GM19023 (cell line): ENCODE results near the gene SUMF1.

Experiments used
- ATAC-seq: cut with Tn5 transposase; IDR thresholded peaks from one replicate; pipeline ENCODE4 v1.9.1; 2021; ENCODE audit warnings: mild to moderate bottlenecking, moderate library complexity; ENCODE audit not compliant: unreplicated experiment

Gene SUMF1

DNA sequence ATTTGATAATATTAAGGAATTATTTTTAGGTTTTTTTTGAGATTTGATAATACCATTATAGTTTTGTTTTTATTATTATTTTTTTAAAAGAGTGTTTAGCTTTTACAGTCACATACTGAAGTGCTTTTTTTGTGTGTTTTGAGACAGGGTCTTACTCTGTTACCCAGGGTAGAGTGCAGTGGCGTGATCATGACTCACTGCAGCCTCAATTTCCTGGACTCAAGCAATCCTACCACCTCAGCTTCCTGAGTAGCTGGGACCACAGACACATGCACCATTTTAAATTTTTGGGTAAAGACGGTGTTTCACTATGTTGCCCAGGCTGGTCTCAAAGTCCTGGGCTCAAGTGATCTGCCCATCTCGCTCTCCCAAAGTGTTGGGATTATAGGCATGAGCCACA lies 73.0 kb downstream of the SUMF1 start:
- ATAC-seq = no peak

DNA sequence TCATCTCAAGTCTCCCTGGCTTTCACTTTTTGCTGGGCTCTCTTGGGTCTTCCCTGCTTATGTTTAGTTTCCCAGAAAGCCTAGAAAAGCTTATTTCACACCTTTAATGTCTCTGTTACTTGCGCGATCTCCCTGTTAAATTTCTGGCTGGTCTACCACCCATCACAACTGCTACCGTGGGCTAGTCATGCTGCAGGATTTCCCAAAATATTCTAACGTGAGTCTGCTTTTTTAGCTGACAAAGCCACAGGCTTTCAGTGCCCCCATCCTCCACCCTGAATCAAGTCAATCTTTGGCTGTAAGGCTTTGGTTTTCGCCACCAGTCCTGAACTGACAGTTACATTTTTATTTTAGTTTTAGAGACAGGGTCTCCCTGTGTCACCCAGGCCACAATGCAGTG lies 74.1 kb downstream of the SUMF1 start:
- no peak for ATAC-seq

DNA sequence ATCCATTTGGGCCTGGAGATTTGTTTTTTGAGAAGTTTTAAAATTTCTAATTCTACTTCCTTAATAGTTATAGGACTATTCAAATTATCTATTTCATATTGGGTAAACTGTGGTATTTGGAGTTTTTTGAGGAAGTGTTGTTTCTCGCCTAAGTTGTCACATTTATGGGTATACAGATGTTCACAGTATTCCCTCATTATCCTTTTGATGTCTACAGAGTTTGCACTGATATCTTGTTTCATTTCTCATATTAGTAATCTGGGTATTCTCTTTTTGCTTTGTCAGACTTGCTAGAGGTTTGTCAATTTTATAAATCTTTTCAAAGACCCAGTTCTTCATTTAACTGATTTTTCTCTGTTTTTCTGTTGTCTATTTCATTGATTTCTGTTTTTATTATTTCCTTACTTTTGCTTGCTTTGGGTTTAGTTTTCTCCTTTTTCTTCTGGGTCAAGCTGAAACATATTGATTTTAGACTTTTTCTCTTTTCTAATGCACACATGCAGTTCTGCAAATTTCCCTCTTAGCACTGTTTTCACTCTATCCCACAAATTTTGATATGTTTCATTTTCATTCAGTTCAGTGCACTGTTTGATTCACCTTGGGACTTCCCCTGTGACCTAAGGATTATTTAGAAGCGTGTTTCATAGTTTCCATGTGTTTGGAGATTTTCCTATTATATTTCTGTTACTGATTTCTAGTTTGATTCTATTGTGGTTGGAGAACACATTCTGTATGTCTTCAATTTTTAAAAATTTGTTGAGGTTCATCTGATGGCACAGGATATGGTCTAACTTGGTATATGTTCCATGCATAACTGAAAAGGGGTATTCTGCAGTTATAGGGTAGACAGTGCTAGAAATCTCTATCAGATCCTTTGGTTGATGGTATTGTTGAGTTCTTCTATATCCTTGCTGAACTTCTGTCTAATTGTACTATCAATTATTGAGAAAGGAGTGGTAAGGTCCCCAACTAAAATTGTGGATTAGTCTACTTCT lies 79.6 kb downstream of the SUMF1 start:
- ATAC-seq = peak; percentile 84

DNA sequence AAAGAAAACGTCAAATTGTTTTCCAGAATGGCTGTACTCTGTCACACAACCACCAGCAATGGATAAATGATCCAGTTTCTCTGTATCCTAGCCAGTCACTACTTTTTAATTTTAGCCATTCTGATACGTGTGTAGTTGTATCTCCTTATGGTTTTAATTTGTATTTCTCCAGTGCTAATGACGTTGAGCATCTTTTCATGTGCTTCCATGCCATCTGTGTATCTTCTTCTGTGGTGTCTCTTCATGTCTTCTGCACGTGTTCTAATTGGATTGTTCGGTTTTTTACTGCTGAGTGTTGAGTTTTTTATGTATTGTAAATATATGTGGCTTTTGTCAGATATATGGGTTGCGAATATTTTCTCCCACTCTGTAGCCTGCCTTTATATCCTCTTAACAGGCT lies 81.9 kb downstream of the SUMF1 start:
- ATAC-seq = no peak

DNA sequence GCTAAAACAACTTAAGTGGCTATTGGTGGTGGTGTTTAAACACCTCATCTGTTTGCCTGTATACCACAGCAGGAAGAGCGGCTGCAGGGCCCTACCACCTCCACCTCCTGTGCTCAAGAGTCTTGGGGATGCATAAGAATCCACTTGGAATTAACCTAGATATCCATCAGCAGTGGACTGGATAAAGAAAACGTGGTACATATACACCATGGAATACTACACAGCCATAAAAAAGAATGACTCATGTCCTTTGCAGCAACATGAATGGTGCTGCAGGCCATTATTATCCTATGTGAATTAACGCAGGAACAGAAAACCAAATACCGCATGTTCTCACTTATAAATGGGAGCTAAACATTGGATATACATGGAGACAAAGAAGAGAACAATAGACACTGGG lies 87.1 kb downstream of the SUMF1 start:
- ATAC-seq = no peak

DNA sequence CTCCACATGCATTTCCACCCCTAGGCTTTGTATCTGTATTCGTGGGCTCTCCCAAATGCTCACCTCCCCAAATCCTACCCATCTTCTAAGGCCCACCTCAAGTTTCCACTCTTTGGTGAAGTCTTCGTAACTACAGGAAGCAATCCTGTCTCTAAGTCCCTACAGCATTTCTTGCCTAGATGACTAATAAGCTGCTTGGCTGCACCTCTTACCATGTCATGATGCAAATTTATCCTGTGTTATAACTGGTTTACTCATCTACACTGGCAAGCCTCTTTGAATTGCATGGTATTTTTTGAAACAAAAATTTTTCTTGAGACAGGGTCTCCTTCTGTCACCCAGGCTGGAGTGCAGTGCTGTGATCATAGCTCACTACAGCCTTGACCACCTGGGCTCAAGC lies 90.6 kb downstream of the SUMF1 start:
- no peak for ATAC-seq

DNA sequence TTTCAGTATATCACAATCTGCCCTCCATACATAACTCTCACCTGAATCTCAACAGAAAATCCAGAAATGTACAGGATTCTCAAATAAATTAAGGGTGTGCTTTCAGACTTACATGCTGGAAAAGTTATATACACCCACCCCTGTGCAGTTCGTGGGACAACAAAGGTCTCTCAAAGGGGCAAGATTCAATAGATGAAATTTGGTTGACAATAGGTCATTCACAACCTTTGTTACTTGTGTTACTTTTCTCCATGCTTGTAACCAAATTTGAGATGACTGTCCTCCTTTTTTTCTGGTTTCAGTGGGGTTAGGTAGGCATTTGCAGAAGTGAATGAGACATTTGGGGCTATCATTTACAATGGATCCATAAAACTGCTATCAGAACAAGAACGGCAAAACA lies 91.2 kb downstream of the SUMF1 start:
- ATAC-seq = no peak

DNA sequence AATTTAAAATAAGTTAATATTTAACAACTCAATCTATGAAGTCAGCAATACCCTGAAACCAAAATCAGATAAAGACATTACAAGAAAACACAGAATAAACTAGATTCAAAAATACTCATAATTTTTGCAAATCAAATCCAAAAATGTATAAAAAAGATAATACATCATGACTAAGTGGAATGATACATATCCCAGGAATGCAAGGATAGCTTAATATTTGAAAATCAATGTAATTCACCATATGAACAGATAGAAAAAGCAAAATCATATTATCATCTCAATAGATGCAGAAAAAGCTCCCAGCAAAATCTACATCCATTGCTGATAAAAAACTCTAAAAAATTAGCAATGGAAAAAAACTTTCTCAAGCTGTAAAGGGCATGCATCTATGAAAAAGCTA lies 93.4 kb downstream of the SUMF1 start:
- no peak for ATAC-seq

DNA sequence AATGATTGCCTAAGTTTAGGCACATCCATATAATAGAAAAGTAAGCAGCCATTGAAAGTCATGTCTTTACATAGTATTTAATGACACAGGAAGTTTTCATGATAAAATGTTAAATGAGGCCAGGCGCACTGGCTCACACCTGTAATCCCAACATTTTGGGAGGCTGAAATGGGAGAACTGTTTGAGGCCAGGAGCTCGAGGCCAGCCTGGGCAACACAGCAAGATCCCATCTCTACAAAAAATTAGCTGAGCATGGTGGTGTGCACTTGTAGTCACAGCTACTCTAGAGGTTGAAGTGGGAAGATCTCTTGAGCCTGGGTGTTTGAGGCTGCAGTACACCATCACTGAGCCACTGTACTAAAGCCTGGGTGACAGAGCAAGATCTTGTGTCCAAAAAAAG lies 104.5 kb downstream of the SUMF1 start:
- ATAC-seq = no peak

DNA sequence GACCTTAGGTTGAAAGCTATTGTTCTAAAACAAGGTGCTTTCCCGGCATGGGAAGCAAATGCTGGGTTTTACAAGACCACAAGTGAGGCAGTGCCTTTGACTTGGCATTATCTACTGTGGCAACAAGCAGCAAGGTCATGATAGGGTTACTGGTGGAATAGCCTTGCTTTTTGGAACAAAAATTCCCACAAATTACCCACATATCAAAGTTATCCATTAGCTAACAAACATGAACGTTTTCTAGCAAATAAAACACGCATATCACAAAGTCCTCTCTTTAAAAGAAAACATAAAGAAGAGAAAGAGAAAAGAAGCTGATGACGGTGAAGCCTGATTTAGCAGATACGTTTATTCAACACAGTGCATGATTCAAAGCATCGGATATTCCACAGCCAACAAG lies 106.3 kb downstream of the SUMF1 start:
- ATAC-seq = no peak

DNA sequence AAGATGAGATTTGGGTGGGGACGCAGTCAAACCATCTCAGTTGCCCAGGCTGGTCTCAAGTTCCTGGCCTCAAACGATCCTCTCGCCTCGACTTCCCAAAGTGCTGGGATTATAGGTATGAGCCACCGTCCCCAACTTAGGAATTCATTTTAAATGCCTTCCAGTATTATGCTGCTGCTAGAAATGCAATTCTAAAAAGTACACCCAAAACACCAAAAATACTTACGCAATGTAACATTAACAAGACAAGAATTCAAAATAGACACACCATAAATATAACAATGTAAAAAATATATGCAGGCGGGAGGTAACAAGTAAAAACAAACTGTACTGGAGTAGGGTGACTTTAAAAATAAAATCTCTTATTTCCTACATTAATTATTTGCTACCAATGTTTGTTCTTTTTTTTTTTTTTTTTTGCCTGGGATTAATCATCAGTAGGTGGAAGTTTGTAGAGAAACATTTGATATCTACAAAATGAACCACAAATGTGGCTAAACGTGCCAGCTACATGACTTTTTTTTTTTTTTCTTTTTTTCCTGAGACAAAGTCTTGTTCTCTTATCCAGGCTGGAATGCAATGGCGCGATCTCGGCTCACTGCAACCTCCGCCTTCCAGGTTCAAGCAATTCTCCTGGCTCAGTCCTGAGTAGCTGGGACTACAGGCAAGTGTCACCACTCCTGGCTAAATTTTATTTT lies 107.1 kb downstream of the SUMF1 start:
- ATAC-seq = no peak

DNA sequence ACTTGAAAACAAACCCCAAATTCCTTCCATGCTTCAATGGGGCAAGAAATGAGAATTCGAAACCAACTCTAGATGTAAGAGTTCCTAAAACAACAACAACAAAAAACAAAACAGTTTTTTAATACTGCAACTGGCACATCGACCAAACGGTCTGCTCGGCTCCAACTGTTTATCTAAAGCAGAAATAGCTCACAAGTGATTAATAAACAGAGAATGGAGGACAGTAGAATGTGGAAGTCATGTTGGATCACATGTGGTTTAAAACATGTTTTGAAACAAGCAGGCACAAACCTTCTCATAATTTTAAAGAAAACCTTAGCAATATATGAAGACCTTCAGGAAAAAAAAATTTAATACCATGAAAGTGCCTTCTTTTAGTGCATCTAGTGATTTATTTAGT lies 108.8 kb downstream of the SUMF1 start:
- ATAC-seq = no peak

DNA sequence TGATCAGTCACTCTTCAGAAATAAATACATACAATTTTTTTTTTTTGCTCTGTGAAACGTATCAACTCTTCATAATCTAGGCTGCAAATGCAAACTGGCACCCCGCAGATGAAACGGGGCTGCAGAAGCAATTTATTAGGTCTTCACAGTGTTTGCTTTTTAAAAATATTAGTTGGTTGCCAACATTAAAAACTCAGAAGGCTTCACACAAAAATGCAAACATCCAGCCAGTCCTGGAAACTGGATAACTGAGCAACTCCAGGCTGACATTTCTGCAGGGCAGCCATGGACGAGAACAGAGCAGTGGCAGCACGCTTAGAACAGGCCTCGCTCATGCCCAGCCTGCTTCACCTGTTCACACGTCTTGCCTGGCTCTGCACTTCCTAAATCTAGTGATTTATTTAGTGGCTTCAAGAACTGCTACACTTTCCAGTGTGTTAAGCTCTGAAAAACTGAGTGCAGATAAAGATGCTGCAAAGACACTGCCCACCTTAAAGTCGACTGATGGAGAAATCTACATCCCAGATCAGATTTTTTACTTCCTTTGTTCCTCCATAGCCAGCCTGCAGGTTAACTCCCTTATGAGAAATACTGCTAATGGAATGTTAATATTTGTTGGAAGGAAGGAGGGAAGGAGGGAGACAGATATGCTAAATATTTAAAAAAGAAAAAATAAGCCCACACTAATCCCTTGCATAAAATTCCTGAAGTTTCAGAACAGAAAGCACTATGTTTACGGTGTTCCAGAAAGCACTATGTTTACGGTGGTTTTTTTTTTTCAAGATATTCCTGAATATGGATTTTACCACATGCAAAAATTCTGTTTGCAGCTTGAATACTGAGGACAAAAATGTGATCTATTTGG lies 110.3 kb downstream of the SUMF1 start:
- no peak for ATAC-seq

DNA sequence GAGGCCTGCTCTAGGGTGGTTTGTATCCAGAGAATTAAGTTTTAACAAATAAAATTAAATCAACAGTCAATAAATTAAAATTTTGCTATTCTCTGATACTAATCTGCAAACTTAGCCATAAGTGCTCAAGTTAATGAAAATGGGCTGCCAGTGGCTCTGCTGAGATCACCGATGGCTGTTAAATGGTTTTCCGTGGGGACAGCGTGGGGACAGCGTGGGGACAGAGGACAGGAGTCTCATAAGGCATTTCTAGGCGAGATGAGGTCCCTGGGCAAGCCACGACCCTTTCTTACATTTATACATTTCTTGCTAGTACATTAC lies 110.9 kb downstream of the SUMF1 start:
- no peak for ATAC-seq

DNA sequence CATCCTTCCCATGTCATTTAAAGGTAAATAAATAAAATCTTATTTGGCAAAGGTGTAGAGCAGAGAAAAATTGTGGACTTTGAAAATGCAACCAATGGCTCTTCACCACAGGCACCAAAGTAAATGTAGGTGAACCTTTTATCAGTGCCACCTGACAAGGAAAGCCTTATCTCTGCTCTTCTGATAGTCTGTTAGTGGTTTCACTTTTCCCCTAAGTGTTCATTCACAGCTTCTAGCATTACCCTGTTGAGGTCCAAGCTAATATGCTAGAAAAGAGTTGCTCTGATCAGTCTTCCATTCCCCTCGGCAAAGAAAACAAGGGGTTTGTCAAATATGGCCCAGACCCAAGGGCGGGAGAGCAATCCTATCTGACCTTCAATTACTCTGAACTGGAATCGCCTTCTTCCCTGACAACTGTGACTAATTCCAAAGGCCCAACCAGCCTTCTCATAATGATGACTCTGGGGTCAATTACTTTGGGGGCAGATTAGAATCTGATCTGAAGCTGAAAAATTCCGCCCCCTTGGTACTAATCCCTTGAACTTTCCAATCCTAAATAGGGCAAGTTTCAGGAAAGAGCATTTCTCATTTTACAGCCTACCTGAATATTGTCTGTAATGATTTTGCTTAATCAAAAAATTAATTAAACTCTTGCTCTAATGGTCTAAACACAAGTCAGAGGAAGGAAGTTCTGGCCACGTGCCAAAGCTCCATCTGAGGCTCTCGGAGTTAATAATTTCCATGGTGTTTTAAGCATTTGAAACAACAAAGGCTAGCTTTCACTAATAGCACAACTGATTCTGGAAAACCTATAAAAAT lies 111.5 kb downstream of the SUMF1 start:
- ATAC-seq = no peak

DNA sequence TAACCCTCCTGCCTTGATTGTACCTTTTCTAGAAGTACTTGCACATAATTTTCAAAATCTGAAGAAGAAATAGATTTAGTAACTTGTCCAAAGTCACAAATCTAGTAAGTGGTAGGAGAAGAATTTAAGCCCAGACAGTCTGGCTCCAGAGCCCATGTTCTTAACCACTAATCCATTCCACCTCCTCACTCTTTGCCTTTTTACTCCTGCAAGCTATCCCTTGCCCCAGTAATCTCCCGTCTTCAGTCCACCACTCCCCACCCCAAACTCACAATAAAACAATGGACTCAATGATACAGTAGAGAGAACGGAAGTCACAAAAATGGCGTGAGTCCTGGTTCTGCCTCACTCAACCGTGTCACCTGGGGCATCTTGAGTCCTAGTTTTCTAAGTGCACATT lies 115.2 kb downstream of the SUMF1 start:
- no peak for ATAC-seq

DNA sequence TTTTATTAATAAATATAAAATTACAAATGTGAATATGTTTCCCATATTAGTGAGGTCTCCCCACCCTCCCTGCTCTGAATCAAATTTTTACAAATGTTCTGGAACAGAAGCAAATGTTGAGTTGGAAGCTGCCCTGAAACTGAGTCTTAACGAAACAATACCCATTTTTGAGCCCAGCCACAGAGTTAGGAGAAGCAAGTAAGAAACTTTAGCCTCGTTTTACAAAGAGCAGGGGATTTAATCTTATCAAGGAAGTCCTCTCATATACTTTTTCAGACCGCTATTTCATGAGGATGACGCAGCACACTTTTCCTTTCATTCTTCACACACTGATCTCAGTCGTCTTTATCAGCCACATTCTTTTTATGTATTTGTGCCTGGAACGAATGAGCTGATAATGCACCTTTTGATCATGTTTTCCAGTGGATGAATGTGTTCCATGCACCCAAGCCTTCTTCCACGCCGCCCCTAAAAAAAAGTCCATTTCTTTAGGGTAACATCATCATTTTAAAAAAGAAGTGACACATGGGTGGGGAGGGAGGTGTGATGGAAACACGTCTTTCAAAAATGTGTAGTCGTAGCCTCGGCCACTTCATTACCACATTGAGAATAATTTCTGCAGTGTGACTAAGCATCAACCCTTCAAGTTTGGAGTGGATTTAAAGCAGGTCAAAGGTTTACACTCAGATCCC lies 115.8 kb downstream of the SUMF1 start:
- peak; percentile 60 for ATAC-seq

DNA sequence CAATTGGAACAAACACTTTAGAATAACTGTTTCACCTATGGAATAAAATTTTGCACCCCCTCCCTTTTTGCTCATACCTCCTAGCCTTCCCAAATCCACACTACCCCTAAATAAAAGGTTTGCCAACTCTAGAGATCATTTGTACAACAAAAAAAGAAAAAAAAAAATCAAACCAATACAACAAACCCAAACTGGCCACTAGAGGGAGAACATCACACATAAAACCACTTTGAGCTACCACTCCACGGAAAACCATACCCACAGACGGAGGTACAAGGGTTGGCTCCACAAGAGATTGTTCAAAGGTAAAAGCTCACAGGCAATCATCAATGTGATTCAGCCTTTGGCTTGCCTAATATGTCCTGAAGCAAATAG lies 116.3 kb downstream of the SUMF1 start:
- ATAC-seq = peak; percentile 75

DNA sequence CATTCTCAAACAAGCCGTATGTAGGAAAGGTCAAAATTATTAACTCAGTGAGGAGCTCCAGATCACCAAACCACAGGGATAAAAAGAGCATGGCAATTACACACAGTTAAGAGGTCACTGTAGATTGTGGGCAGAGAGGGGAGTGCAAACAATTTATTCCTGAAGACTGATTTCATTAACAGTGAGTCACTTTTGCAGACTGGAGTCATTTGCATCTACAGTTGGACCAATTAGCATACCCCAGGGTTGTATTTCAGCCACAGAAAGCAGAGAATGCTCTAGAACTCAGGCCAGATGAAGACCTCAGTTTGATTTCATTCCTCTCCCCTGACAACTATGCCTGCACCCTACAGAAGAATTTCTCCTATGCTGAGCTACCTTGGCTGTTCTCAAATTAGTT lies 123.8 kb downstream of the SUMF1 start:
- ATAC-seq = no peak

DNA sequence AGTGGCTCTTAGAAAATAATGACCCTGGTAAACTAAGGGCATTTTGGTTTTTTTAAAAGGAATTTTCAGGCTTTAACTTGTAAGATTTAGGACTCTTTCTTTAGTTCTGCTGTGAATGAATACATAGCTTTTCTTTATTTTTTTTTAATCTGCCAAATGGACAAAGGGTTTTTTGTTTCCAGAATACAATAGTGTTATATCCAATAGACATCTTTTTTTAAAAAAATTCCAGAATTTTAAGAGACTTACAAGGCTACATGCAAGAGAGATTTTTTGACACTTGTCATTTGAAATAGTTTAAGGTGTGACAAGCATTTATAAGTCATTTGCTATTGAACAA lies 125.8 kb downstream of the SUMF1 start:
- ATAC-seq = no peak
